GM18520 (cell line): ENCODE data around the gene PKN1.

ENCODE experiments used
- ATAC-seq: cut with Tn5 transposase; IDR thresholded peaks from one replicate; pipeline ENCODE4 v1.9.1; 2021; ENCODE audit not compliant: unreplicated experiment

PKN1 gene

GRCh38 chr19:14406645-14407401, 26.3 kb upstream of the PKN1 start:
- ATAC-seq: no peak

- no peak for ATAC-seq
Measured at GRCh38 chr19:14407605-14408484, 25.3 kb upstream of the PKN1 start.

- ATAC-seq: no peak
Measured at GRCh38 chr19:14408491-14409145, 24.5 kb upstream of the PKN1 start.

GRCh38 chr19:14409146-14410023, 23.7 kb upstream of the PKN1 start:
- ATAC-seq: no peak

- ATAC-seq: no peak
Measured at GRCh38 chr19:14410091-14411051, 22.7 kb upstream of the PKN1 start.

GRCh38 chr19:14411161-14411937, 21.8 kb upstream of the PKN1 start:
- ATAC-seq: no peak

- ATAC-seq: no peak
Measured at GRCh38 chr19:14411938-14412245, 21.2 kb upstream of the PKN1 start.

- ATAC-seq: no peak
Measured at GRCh38 chr19:14412324-14412995, 20.6 kb upstream of the PKN1 start.

- ATAC-seq: no peak
Measured at GRCh38 chr19:14412996-14413692, 20.0 kb upstream of the PKN1 start.

GRCh38 chr19:14413693-14414181, 19.4 kb upstream of the PKN1 start:
- ATAC-seq: no peak

GRCh38 chr19:14414926-14415690, 18.0 kb upstream of the PKN1 start:
- no peak for ATAC-seq

- no peak for ATAC-seq
Measured at GRCh38 chr19:14416817-14417231, 16.3 kb upstream of the PKN1 start.

- peak; percentile 14 for ATAC-seq
Measured at GRCh38 chr19:14418856-14419105, 14.3 kb upstream of the PKN1 start.

GRCh38 chr19:14419106-14419813, 13.8 kb upstream of the PKN1 start, which contains the start of gene DDX39A:
Gene DDX39A (minus strand): TSS chr19:14419341. CDS start chr19:14413220, 6,121 bp downstream.
- peak; percentile 94 for ATAC-seq

- ATAC-seq: no peak
Measured at GRCh38 chr19:14425696-14426138, 7.4 kb upstream of the PKN1 start.

- ATAC-seq: no peak
Measured at GRCh38 chr19:14427461-14427860, 5.6 kb upstream of the PKN1 start.
